Osteoblast (primary cell): ENCODE results near the gene CDKAL1. TPM values are rescaled to one million over a fixed set of nuclear protein-coding genes. Genes with fewer than 3 reads are reported as not detected.

Experiments used
- DNase-seq: peaks from one replicate; pipeline ENCODE4 v3.0.0; 2011; ENCODE audit warnings: low spot score, mixed read lengths; ENCODE audit not compliant: insufficient read length; ENCODE audit errors: missing footprints
- H2AFZ ChIP-seq: 2 replicates; pipeline ENCODE4 v1.6.0; 2011; ENCODE audit warnings: mild to moderate bottlenecking, low read length
- H3K27ac ChIP-seq: 2 replicates; pipeline ENCODE4 v1.5.1; 2011; ENCODE audit warnings: mild to moderate bottlenecking, low read depth, low read length, moderate library complexity
- H3K27me3 ChIP-seq: 2 replicates; pipeline ENCODE4 v1.6.0; 2012; ENCODE audit warnings: mild to moderate bottlenecking, control low read depth, inconsistent platforms, low read length, moderate library complexity; ENCODE audit not compliant: insufficient read depth
- H3K36me3 ChIP-seq: 2 replicates; pipeline ENCODE4 v1.5.1; 2011; ENCODE audit warnings: mild to moderate bottlenecking, low read length, control low read depth, moderate library complexity; ENCODE audit not compliant: insufficient read depth
- H3K4me1 ChIP-seq: 2 replicates; pipeline ENCODE4 v1.5.1; 2011; ENCODE audit warnings: mild to moderate bottlenecking, low read length, control low read depth, moderate library complexity; ENCODE audit not compliant: insufficient read depth
- H3K4me2 ChIP-seq: 2 replicates; pipeline ENCODE4 v1.6.0; 2011; ENCODE audit warnings: mild to moderate bottlenecking, low read length; ENCODE audit not compliant: insufficient read depth
- H3K4me3 ChIP-seq: fragments of 200-600 bp; sonication (generic); 3 replicates; pipeline ENCODE4 v1.5.1; 2012; ENCODE audit warnings: mild to moderate bottlenecking, low read length, inconsistent platforms; ENCODE audit not compliant: insufficient read depth
- H3K79me2 ChIP-seq: 2 replicates; pipeline ENCODE4 v1.6.0; 2012; ENCODE audit warnings: mild to moderate bottlenecking, low read length, control low read depth, inconsistent platforms; ENCODE audit not compliant: insufficient read depth
- H3K9me3 ChIP-seq: 2 replicates; pipeline ENCODE4 v1.5.1; 2011; ENCODE audit warnings: low read depth, low read length, control low read depth
- H4K20me1 ChIP-seq: 2 replicates; pipeline ENCODE4 v1.6.0; 2012; ENCODE audit warnings: mild to moderate bottlenecking, low read length, control low read depth; ENCODE audit not compliant: insufficient read depth
- total RNA-seq: library from RNA; depleted of rRNA; stranded (reverse); fragments of >200 nt; gene quantifications from 2 replicates; pipeline ENCODE4 v1.2.3, GENCODE V29; 2012
- TF ChIP-seq, protein P1 (sequence below): IDR thresholded peaks from 2 replicates; pipeline ENCODE4 v1.5.1; 2011; ENCODE audit warnings: mild to moderate bottlenecking, low read depth, low read length, moderate library complexity; ENCODE audit errors: extremely low read depth

The CDKAL1 gene
- total RNA-seq, 1 donor = 18.5 TPM

DNA sequence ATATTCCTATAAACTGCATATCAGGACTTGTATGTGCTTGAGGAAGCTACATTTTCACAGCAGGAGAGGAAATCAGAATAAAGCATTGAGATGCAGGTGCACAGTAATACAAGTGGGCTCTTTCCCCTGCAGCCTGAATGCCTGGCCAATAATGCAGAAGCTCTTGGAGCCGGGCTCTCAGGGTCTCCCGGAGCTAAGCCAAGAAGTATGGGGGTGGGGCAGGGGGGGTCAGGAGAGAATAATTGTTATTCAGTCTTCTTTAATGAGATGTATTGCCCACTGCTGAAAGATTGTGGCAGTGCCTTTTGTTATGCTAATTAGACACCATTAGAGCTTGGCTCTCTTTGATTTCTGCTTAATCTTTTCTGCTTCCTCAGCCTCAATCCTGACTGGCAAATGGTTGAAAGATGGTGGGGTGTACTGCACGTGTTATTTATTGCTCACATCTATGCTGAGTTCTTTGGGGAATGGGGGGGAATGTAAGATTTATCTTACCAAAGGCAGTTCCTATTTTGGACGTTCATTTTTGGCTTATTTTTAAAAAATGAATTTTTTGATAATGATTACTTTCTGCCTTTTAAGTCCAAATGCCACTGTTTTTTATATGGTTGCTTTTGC is 651.7 kb downstream of the CDKAL1 start:
- Histone ChIP-seq H3K27me3 (no peaks in the 10 kb centered on the region), H3K9me3 (no peaks in the 10 kb centered on the region), H3K4me1 (peaks cover 16% of the 10 kb centered on the region), H2AFZ (no peak overlapping the region), H3K36me3 (no peaks in the 10 kb centered on the region), H4K20me1 (no peaks in the 10 kb centered on the region), H3K4me3 (no peak overlapping the region), H3K27ac (no peak overlapping the region), H3K4me2 (no peak overlapping the region), H3K79me2 (no peaks in the 10 kb centered on the region)
- no peak for DNase-seq
- TF ChIP-seq, protein P1, sequence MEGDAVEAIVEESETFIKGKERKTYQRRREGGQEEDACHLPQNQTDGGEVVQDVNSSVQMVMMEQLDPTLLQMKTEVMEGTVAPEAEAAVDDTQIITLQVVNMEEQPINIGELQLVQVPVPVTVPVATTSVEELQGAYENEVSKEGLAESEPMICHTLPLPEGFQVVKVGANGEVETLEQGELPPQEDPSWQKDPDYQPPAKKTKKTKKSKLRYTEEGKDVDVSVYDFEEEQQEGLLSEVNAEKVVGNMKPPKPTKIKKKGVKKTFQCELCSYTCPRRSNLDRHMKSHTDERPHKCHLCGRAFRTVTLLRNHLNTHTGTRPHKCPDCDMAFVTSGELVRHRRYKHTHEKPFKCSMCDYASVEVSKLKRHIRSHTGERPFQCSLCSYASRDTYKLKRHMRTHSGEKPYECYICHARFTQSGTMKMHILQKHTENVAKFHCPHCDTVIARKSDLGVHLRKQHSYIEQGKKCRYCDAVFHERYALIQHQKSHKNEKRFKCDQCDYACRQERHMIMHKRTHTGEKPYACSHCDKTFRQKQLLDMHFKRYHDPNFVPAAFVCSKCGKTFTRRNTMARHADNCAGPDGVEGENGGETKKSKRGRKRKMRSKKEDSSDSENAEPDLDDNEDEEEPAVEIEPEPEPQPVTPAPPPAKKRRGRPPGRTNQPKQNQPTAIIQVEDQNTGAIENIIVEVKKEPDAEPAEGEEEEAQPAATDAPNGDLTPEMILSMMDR = no peak

DNA sequence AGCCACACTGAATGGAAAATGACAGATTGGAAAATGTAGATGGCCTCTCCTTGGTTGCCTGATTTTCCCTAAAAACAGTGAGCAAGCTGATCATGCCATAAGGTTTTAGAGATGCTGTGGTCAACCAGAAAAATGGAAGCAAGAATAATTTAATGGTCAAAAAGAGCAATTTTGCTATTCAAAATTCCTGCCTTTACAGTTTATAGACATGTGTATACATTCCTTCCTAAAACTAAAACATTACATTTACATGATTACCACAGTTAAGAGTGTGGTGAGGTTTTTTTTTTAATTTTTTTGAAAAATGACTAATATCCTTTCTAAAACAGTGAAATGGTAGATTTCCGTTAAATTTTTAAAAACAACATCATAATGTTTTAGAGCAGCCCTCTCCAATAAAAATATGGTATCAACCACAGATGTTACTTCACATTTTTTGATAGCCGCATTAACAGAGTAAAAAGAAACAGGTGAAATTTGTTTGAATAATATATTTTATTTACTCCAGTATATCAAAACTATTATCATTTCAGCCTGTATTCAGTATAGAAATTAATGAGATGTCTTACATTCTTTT is 652.3 kb downstream of the CDKAL1 start:
- TF ChIP-seq, protein P1 = no peak
- Histone ChIP-seq H4K20me1 (no peaks in the 10 kb centered on the region), H3K27ac (no peak overlapping the region), H3K9me3 (no peaks in the 10 kb centered on the region), H3K36me3 (no peaks in the 10 kb centered on the region), H3K79me2 (no peaks in the 10 kb centered on the region), H2AFZ (no peak overlapping the region), H3K4me1 (peaks cover 22% of the 10 kb centered on the region), H3K4me3 (no peak overlapping the region), H3K4me2 (no peak overlapping the region), H3K27me3 (no peaks in the 10 kb centered on the region)
- DNase-seq = peak; percentile 53

DNA sequence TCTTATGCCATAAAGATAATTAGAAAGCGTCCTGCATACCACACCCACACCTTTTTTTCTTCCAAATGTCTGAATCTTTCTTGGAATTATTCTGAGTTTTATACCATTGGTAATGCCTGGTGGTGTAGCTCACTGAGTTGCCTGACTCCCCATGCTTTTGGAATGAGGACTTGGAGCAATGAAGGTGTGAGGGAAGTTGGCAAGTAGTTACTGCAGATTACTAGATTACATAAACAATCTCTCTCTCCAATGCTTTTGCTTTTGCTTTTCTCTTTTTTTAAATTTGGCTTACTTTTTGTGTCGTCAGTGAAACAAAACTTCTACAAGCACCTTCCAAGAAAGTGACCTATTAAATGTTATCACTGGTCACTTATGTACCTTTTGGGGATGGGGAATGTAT is 653.2 kb downstream of the CDKAL1 start:
- peaks cover 22% of the 10 kb centered on the region for H3K4me1 ChIP-seq
- TF ChIP-seq, protein P1 = no peak
- no peak overlapping the region for H2AFZ ChIP-seq
- H3K9me3 ChIP-seq = no peaks in the 10 kb centered on the region
- H3K79me2 ChIP-seq = no peaks in the 10 kb centered on the region
- H3K27me3 ChIP-seq = no peaks in the 10 kb centered on the region
- no peak overlapping the region for H3K4me3 ChIP-seq
- no peak for DNase-seq
- no peaks in the 10 kb centered on the region for H3K36me3 ChIP-seq
- H3K4me2 ChIP-seq = no peak overlapping the region
- H3K27ac ChIP-seq = no peak overlapping the region
- H4K20me1 ChIP-seq = no peaks in the 10 kb centered on the region

DNA sequence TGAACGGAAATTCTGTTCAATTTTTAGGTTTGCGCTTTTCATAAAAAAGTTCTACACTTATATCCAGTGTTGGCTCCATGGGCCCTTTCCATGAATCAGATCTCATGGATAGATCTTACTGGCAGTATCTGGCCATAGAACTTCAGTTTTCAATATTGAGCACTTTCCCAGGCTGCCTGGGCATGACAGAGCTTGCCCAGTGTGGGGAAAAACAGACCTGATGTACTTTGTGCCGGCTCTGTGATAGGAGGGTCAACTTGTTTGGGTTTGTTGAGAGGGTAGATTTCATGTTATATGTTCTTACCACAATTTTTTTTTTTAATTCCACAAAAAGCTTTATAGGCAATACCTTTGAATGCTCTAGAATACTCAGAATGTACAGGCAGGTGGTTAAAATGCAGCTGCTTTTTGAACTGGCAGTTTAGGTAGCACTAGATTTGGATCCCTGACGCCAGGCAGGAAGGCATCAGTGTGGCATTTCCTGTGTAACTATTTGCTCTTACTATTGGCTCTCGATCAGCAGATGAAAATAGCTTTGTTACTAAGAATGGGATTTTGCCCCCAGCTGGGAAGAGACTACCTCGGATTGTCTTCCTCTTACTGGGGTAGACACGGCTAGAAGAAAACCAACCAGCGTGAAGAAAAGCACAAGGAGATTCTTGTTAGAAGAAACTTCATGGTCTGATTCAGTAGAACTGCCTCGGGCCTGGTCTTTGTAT is 654.4 kb downstream of the CDKAL1 start:
- no peak overlapping the region for H2AFZ ChIP-seq
- no peaks in the 10 kb centered on the region for H3K9me3 ChIP-seq
- no peaks in the 10 kb centered on the region for H3K79me2 ChIP-seq
- no peak overlapping the region for H3K27ac ChIP-seq
- no peaks in the 10 kb centered on the region for H4K20me1 ChIP-seq
- TF ChIP-seq, protein P1 = no peak
- no peak overlapping the region for H3K4me3 ChIP-seq
- H3K27me3 ChIP-seq = no peaks in the 10 kb centered on the region
- no peak for DNase-seq
- H3K36me3 ChIP-seq = no peaks in the 10 kb centered on the region
- no peak overlapping the region for H3K4me2 ChIP-seq
- H3K4me1 ChIP-seq = peaks cover 22% of the 10 kb centered on the region
